ENCODE data around the gene ZNF276.
"Not testable (repeated sequence)": the region's sequence is repeated elsewhere in the genome, so short reads cannot be mapped to it uniquely, and the experiment has no call there.

ZNF276 gene

DNA sequence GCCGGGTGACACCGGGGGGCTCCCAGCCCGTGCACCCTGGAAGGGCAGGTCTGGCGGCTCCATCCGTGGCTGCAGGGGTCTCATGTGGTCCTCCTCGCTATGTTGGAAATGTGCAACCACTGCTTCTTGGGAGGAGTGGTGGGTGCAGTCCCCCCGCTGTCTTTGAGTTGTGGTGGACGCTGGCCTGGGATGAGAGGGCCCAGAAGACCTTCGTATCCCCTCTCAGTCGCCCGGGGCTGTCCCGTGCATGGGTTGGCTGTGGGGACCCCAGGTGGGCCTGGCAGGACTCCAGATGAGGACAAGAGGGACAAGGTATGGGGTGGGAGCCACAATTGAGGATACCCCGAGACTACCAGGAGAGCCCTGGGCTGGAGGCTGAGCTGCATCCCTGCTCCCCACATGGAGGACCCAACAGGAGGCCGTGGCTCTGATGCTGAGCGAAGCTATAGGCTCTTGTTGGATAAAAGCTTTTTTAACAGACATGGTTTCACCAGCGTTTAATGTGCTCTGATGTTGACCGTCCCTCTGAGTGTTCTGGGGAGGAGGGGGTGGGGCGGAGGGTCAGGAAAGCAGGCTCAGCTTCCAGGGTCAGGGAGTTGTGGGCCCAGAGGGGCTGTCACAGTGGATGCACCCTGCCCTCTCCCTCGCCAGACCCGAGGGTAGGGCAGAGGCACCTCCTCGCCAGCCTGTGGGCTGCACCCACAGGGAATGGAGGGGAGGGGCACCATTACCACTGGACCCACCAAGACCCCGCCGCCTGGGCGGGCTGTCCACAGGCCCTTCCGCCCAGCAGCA is 25.3 kb upstream of the ZNF276 start:
- DNase-seq, result no peak

DNA sequence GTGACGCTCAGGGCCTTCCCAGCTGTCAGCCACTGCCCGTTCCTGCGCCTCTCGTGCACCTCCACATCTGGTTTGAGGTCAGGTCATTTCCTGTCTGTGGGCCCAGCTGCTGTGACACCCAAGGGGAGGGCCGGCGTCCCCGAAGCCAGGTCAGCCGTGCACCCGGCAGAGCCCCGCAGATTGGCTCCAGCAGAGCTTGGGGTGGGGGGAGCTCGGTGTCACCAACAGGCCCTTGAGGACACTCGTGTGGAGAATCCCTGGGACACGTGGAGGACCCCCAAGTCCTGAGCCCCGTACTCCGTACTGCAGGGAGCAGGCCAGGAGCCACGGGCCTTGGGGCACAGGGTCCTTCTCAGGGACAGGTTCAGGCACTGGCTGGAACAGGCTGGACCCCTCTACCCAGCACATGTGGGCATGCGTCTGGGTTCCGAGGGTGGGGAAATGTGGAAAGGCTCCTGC is 24.6 kb upstream of the ZNF276 start:
- DNase-seq, result no peak

DNA sequence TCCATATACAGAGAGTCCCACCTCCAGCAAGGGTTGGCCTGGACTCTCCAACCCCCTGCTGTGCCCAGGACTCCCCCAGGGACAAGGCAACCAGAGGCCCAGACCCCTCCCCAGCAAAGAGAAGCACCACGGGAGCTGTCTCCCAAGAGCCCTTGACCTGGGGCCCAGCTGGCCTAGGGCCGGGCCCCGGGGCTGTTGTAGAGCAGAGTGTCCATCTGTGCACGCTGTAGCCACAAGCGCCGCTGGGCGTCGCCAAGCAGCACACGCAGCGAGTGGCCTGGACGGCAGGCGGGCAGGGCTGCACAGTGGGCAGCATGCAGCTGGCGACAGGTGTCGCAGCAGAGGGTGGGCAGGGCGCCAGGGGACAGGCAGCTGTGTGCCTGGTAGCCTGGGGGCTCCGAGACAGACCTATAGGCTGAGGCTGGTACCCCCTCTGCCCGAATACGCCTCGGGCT is 24.1 kb upstream of the ZNF276 start:
- DNase-seq, result peak; percentile 82

DNA sequence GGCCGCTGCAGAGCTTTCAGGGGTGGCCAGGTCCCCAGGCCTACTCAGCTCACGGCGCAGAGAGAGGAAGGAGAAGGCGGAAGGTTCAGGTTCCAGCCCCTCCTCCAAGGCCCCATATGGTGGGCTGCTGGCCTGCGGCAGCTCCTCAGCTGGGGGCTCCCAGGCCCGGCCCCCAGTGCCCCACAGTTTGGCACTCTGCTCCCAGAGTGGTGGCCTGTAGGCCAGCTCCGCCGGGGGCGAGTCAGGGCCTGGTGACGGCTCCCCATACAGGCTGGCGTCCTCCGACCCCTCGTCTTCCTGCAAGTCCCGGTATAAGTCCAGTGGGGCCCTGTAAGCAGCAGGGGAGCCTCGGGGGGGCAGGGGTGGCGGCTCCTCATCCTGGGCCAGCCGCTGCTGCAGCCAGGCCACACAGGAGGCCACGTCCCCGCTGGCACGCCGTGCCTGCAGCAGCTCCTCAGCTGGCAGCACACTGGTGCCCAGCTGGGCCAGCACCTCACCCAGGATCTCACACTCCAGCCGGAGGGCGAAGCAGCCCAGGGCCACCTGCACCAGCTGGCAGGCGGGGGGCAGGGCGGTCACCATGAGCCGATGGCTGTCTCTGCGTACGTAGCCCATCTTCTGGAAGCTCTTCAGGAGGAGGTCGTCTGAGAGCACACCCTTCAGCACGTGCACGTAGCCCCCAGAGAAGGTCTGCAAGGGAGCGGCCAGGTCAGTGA is 23.6 kb upstream of the ZNF276 start:
- DNase-seq, result peak; percentile 62

DNA sequence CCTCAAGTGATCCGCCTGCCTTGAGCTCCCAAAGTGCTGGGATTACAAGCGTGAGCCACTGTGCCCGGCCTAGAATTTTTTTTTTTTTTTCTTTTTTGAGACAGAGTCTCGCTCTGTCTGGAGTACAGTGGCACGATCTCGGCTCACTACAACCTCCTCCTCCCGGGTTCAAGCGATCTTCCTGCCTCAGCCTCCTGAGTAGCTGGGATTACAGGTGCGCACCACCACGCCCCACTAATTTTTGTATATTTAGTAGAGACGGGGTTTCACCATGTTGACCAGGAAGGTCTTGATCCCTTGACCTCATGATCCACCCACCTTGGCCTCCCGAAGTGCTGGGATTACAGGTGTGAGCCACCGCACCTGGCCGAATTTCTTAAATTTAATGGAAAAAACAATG is 22.6 kb upstream of the ZNF276 start:
- DNase-seq, result not testable (repeated sequence)

DNA sequence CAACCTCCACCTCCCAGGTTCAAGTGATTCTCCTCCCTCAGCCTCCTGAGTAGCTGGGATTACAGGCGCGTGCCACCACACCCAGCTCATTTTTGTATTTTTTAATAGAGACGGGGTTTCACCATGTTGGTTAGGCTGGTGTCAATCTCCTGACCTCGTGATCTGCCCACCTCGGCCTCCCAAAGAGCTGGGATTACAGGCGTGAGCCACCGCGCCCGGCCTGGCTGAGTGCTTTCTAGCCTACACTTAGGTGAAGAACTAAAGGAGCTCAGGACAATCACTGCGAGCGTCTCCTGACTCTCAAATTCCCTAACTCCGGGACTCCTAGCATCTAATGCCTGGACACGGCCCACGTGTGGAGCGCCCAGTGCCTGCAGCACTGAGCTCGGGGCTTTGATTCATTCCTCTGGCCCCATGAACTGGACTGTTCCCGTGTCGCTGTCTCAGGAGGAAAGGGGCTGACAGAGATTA is 21.7 kb upstream of the ZNF276 start:
- not testable (repeated sequence) for DNase-seq

DNA sequence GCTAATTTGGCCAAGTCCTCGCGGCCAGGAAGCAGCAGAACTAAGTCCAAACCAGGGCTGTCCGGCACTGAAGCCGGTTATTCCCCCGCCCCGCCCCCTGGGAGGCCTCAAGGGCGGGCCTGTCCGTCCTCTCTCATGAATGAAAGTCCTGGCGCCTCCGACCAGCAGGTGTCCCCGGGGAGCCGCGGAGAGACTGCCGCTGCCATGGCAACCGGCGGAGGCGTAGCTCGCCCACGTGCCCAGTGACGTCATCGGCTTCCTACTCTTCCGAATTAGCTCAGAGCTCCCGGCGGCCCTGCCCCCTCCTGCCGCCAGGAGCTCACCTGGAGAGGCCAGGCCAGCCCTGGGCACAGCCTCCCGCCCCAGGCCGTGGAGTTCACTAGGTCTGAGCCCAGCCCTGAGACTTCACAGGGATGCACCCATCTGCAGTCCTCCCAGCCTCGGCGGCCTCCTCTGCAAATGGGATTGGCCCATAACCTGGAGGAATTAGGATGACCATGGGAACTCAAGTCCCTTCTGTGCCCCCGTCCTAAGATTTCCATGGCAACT is 21.2 kb upstream of the ZNF276 start:
- peak; percentile 73 for DNase-seq

DNA sequence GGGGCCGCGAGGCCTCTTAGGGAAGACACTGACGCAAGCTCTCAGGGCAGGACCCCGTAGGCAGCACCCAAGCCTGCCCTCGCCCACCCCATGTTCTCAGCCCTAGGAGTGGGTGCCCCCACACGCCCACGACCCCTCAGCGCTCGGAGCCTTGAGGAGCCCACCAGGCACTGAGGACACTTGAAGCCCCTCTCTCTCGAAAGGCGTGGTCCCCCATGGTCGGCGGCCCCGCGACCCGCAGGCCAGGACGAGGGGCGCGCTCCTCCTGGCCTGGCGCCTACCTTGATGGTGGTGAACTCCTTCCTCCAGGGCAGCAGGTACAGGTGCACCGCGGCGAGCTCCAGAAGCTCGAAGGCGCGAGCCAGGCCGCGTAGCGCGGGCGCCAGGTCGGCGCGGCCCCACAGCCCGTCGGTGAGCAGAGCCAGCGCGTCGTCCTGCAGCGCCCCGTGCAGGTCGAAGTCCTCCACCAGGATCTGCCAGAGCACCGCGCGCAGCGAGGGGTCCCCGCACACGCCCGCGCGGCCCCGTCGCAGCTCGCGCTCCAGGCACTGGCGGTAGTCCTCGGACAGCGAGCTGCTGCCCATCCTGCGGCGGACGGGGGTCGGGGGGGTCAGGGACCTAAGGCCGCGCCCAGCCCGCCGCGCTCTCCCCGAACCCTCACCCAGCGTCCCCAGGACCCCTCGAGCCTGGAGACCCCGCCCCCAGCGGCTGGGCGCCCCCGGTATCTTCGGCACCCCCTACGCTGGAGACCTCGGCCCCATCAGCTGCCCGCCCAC is 20.5 kb upstream of the ZNF276 start:
- no peak for DNase-seq

DNA sequence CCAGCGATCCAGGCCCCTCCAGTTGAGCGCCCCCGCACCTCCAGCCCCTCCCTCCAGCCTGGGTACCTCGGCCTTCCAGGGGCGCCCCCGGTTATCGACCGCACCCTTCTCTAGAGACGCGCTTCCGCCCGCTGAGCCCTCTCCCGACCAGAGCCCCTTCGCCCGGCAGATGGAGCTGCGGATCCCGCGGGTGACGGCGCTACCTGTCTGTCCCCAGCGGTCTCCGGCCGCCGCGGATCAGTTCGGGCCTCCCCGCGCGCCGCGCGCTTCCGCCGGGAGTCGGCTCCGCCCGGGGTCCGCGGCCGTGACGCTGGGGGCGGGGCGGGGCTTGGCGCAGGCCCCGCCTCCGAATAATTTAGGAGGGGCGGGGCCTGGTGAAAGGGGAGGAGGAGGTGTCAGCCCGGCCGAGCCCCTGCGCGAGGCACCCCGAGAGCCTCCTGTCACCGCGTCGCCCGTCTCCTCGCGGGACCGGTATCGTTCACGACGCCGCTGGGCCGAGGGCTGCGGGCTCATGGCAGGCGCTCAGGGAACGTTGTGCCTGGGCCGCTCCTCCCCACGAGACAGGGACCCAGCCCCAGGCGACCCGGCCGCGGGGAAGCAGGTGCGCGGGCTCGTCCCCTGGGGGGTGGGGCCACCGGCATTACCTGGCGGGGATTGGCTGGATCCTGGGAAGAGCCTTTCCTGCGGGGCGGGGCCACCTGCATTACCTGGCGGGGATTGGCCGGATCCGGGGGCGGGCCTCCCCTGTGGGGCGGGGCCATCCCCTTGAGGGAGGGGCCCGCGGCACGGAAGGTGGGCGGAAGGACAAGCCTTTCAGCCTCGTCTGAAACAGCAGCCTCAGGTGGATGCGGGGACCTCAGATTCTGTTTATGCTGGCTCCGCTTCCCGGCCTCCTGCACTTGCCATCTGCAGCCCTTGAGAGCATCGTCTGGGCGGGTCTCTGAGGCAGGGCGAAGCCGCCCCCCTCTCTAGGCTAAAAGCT is 19.6 kb upstream of the ZNF276 start, which contains the start of gene SPATA2L:
TSS of gene SPATA2L (minus strand) at position 281 of the 982 bp plus-strand sequence. CDS start 473 bp downstream, outside the sequence.
- DNase-seq, result peak; percentile 74

DNA sequence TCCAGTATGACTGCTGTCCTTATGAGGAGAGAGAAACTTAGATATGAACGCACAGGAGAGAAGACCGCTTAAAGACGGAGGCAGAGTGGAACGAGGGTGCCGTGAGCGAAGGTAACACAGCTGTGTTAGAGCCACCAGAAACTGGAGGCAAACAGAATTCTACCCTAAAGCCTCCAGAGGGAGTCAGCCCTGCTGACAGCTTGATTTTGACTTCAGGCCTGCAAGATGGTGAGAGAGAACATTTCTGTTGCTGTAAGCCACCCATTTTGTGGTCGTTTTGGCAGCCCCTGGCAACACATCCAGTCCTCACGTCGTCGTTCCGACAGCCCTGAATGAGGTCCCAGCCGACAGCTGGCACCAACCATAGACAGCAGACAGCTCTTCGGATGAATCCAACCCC is 17.1 kb upstream of the ZNF276 start:
- no peak for DNase-seq

DNA sequence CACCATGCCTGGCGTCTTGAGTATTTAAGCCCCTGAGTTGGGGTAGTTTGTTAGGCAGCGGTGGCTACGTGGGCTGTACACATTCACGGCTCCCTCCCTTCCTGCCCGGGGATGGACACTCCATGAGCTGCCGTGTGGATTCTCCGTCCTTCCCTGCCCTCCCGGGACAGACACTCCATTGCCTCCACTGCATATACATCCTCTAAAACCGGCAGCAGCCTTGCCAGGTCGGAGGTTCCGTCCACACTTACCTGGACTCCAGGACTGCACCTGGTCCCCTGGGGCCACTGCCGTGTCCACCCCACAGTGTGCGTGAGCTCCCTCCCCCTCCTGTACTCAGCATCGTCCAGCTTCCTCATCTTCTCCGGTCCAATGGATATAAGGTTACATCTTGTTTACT is 16.3 kb upstream of the ZNF276 start:
- no peak for DNase-seq

DNA sequence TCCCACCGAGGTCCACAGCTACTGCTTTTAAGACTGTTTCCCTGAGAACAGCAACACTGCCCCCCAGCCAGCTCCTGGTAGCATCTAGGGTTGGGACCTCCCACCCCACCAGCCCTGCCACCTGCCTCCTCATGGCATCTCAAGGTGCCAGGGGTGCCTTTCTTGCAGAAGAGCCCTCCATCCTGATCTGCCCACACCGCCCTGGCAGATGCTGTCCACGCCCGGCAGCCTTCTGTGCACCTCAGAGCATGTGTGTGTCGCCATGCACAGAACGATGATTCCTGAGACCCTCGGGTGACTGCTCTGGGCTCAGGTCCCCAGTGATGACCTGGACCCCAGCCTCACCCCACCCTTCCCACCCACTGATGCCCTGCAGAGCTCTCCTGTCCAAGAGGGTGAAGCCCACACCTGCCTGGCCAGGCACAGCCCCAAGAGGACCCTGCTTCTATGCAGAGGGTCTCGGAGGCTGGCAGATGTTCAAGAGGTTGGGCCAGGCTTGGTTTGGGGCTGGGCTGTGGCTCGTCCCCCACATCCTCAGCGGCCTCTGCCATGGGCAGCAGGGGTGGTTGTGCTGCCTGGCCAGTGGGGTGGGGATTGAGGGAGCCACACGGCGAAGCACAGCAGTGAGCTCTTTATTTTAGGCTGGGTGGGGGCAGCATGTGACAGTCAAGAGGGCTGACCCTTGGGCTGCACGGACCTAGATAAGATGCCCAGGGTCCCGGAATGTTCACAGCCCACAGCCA is 14.6 kb upstream of the ZNF276 start:
- no peak for DNase-seq

DNA sequence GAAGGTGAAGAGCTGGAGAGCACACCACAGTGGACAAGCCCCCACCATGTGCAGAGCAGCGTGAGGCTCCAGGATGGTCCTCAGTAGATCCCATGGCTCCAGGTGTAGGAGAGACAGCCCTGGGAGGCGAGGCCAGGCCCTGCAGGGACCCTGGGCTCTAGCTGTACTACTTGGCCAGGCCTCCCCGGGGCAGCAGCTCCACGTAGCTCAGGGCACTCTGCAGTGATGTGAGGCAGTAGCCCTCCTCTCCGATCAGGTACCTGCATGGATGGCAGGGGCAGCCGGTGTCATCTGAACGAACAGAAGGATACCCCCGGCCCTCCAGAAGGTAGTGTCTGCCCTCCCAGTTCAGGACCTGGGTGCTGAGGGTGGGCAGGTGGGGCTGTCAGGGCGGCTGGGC is 13.6 kb upstream of the ZNF276 start:
- no peak for DNase-seq

DNA sequence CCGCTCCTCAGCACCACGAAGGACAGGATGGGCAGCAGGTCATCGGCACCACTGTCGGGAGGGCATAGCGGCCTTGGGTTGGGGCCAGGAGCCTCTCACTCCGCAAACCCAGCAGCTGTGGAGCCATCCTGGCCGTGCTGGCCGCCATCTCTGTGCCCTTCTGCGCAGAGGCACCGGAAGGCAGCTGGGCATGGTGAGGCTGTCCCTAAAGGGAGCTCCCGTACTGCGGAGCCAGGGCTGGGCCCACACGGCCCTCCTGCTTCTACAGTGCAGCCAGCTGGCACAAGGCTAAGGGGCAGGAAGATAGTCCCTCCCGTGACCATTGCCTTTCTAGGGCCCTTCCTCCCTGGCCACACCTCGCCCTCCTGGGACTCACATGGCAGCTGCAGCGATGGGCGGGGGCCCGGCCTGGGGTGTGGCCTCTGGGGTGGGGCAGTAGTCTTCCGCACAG is 12.8 kb upstream of the ZNF276 start:
- no peak for DNase-seq

DNA sequence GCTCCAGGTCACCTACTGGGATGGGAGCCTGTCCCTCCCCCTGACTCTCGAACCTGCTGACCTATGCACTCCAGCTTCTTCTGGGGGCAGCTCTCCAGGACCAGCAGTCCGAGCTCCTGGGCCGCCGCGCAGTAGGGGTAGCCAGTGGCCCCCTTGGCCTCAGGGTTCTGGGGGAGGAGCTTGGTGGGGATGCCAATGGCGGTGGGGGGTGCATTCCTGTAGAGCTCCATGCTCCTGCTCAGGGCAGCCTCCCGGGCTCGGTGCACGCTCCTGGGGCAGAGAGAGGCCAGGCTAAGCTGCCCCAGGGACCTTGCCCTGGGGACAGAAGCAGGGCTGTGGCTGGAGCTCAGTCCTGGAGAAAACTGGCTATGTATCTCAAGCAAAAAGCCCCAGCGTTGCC is 12.2 kb upstream of the ZNF276 start:
- no peak for DNase-seq

DNA sequence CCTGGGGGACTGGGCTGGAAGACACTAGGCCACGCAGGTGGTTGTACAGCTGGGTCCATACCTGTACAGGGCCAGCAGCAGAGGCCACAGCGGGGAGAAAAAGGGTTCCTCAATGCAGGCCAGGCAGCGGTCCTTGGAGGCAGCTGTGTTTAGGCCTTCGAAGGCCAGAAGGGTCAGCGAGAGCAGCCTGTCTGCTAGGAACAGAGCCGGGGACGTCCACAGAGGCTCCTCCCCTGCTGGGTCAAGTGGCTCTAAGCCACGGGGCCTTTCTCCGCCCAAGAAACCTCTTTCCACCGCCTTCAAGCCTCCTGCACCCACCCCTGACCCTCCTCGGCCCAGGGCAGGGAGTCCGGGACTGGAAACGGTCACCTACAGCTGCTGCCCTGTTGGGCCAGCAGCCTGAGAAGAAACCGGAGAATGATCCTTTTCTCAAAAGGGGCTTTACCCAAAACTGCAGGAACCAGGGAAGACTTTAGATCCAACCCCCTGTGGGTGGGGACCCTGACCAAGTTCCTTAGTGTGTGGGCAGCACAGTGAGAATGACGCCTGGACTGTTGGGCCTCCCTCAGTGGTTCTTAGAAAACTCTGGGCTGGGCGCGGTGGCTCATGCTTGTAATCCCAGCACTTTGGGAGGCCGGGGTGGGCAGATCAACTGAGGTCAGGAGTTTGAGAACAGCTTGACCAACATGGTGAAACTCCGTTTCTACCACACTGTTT is 11.5 kb upstream of the ZNF276 start:
- DNase-seq, result no peak

DNA sequence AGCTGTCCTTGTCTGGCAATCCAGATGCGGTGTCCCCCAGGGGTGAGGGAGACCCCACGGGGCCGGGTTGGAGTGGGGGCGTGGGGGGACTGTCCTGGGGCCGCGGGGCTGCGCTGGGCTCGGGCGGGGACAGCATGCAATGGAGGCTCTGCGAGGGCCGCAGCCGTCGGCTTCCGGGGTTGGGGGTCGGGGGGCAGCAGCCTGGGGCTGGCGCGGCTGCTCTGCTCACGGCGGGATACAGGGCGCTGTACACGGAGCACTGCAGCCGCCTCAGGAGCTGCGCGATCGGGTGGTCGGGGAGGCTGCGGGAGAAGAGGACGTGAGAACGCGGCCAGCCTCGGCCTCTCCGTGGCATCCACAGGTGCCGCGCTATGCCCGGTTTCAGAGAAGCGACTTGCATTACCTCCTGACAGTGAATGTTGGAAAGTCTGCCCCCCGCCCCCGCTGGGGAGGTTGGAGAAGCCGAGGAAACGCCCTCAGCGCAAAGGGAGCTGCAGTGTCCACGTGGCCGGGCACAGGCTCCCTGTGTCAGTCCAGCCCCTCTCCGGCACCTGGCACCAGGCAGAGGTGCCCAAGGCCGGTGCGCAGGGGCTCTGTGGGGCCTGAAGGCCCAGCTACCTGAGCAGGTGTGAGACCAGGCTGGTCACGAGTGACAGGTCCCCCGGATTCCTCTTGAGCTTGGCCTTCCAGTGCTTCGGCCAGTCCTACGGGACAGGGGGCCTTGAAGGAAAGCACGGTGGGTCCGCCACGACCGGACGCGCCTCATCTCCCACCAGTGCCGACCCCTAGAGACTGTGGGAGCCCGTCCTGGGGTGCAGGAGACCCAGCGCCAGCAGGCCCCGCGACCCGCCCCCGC is 10.4 kb upstream of the ZNF276 start:
- DNase-seq, result no peak

DNA sequence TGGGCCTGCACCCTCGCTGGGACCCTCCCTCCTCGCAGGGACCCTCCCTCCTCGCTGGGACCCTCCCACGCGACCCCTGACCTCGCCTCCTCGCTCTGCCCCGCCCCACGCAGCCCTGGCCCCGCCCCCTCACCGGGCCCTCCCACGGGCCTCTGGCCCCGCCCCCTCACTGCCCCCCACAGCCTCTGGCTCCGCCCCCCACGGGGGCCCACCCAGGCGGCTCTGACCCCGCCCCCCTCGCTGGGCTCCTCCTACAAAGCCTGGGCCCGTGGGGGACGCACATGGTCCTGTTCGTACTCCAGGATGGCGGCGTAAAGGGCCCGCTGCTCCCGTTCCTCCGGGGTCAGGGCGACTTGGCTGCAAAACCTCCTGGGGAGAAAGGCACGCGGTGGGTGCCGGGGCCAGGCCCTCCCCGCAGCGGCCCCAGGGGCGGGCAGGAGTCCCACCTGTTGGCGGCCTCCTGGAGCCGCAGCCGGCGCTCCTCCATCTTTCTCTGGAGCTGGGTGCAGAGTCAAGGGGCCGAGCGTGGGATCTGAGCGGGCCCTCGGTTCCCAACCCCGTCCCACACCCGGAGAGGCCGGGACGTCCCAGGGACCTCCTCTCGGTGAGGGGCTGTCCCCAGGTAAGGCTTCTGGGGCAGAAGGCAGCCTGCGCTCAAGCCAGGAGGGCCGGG is 9.6 kb upstream of the ZNF276 start:
- no peak for DNase-seq
